GM20000 (cell line): ENCODE data around the gene SRPX.
A peak's percentile ranks its signal among the peaks of the same experiment; 100 is the strongest.

Source experiments
- DNase-seq: peaks from one replicate; pipeline ENCODE4 v3.0.0; 2012; ENCODE audit warnings: low spot score
- CTCF ChIP-seq: IDR thresholded peaks from 2 replicates; pipeline ENCODE4 v1.5.1; 2012; ENCODE audit warnings: mild to moderate bottlenecking, control low read depth; ENCODE audit errors: extremely low read depth, missing control alignments

Gene SRPX

GRCh38 chrX:38103857-38104812, 116.5 kb downstream of the SRPX start:
- TF ChIP-seq CTCF = no peak
- DNase-seq = peak; percentile 2

- TF ChIP-seq CTCF = no peak
- no peak for DNase-seq
Observed at GRCh38 chrX:38102875-38103274, 117.8 kb downstream of the SRPX start.

GRCh38 chrX:38102240-38102639, 118.4 kb downstream of the SRPX start:
- TF ChIP-seq CTCF = no peak
- DNase-seq = no peak

- TF ChIP-seq CTCF = no peak
- DNase-seq = no peak
Observed at GRCh38 chrX:38099688-38100087, 121.0 kb downstream of the SRPX start.
